NCI-H187 (cell line): ENCODE data around the gene CNP.
A peak's percentile ranks its signal among the peaks of the same experiment; 100 is the strongest.
"Not testable (repeated sequence)": the region's sequence is repeated elsewhere in the genome, so short reads cannot be mapped to it uniquely, and the experiment has no call there.

Experiments
- DNase-seq, 2 experiments: peaks; one replicate each; lab custom pipeline; 2025; lab: John Stamatoyannopoulos, UW

The CNP gene

GRCh38 chr17:41966463-41967140, at the start of gene CNP:
TSS of gene CNP (plus strand) at chr17:41966795. CDS start at chr17:41966885, 90 bp downstream.
- DNase-seq = peak; percentile 81 to 89

DNA sequence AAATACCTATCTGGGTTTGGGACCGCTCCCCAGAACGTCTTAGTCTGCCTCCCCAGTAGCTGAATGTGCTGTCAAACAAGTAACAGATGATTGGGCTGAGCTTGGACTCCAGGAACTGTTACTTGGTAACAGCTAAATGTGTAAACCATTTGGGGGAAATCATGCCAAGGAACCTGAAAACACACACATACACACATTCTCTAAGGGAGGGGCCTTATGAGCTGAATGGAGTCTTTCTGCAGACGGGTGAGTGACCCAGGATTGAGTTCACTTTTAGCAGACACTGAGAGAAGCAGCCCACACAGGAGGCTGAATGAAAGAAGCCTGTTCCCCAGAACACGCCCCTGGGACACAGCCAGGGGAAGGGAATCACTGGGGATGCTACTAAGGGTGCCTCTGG, 49.4 kb upstream of the CNP start:
- no peak for DNase-seq

DNA sequence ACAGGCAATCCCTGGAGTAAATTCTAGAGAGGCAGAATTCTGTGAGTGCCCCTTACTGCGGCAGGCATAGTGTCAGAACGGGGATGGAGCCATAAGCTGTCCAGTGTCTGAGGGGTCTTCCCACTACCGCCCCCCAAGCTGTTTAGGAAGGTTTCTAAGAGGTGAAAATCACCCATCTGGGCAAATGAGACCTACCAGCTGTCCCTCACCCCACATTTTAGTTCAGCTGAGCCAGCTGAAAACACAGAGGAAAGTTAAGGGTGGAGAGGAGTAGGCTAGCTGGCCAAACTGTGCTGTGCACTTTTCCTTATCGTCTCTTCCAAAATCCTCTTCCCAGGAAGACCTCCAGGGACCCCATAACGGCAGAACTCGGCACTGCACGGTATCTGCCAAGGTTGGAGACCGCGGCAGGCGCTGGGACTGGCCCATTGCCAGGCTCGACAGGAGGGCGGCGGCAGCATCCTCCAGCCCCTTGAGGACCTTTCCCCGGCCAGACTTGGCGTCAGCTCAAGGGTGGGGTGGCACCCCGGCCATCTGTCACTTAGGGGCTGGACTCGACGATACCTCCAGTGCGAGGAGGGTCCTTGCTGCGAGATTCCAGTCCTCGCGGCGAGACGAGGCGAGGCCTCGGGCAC, 48.8 kb upstream of the CNP start:
- DNase-seq = peak; percentile 23 to 25

DNA sequence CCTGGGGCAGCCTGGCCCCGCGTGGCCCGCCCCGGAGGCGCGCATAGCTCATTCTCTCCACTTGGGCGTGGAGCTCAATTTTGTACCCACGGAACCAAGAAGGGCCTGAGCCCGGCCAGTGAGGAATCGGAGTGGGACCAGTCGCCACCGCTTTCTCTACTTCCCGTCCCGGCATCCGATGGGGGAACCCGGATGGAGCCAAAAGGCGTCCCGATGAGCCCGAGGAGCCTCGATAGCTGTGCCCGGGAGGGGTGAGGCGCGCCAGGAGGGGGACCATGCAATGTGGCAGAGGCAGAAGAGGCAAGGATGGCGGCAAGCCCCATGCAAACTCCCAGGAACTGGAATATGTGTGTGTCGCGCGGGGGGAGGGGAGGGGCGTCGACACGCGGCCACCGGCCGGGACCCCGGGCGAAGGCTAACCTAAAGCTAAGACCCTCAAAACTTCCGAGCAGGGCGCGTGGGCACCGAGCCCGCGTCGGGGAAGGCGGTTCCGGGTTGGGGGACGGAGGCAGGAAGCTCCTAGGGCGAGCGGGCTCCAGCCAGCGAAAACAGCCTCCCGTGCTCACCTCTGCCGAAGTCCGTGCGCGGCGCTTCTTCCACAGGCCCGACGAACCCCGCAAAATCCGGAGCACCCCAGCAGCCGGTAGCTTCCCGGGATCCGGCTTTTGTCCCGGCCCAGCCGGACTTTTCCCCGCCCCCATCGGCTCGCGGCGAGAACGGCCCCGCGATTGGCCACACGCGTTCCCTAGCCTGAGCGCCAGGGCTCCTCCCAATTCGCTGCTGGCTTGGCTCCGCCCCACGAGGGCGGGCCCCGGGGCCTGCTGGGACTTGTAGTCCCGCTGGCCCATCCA, 48.1 kb upstream of the CNP start, which contains the start of gene ACLY:
TSS of gene ACLY (minus strand) at position 638 of the 851 bp plus-strand sequence. CDS start 5,078 bp downstream, outside the sequence.
- DNase-seq = peak; percentile 94 to 95

DNA sequence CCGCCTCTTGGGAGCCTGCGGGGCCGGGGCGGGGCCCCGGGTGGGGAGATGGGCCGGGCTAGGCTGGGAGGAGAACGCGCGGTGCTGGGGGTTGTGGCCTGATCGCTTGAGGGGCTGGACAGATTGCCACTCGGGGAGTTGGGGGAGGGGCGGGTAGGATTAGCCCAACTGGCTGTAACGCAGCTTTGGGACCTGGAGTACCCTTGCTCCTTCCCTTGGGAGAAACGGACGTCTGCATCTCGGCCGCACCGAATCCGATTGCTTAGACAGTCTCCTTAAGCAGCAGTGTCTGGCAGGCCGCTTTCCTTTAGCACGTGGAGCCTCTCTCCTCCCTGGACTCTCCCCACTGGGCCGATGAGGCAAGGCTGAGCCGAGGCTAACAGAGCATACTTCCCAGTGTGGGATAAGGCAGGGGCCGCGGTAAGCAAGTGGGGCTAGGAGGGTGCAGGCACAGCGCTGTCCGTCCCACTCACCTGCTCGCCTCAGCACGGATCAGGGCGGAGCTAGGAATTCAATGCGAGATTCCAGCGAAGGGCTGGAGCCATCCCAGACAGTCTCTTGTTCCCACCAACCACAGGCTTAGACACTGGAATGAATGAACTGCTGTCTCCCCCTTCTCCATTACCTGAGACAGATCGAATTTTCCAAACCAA, 47.3 kb upstream of the CNP start:
- DNase-seq = peak; percentile 12 to 71

- DNase-seq = no peak
Observed at GRCh38 chr17:41919840-41920579, 46.6 kb upstream of the CNP start.

GRCh38 chr17:41920580-41920955, 46.0 kb upstream of the CNP start:
- no peak for DNase-seq

DNA sequence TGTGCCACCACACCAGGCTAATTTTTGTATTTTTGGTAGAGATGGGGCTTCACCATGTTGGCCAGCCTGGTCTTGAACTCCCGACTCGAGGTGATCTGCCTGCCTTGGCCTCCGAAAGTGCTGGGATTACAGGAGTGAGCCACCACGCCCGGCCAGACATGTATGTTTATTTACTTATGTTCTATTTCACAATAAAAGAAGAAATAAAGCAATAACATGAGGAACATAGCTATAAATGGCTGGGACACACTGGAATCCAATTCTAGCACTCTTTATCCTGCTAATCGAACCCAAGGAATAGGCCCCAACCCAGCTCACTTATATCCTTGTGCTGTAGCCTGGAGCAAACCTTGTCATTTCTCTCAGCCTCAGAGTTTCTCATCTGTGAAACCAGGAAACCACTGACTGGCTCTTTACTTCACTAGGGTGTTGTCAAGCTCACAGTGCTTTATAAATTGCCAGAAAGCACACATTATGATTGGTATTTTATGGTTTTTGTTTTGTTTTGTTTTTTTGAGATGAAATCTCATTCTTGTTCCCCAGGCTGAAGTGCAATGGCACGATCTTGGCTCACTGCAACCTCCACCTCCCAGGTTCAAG, 40.5 kb upstream of the CNP start:
- no peak for DNase-seq

DNA sequence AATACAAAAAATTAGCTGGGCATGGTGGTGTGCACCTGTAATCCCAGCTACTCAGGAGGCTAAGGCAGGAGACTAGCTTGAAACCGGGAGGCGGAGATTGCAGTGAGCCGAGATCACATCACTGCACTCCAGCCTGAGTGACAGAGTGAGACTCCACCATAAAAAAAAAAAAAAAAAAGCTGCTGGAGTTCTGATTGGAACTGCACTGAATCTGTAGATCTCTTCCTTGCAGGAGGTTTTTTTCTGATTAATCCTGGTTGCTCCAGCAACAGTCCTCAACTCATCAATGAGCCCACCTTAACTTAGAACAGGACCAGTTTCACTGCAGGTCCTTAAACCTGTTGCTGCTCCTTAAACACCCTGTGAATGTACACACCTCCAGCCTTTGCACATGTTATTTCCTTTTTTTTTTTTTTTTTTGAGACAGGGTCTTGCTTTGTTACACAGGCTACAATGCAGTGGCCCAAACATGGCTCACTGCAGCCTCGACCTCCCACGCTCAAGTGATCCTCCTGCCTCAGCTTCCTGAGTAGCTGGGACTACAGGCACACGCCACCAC, 37.8 kb upstream of the CNP start:
- no peak for DNase-seq

- peak; percentile 87 to 92 for DNase-seq
Observed at GRCh38 chr17:41930009-41930832, 36.4 kb upstream of the CNP start, which contains the start of gene ODAD4. TSS of gene ODAD4 (plus strand) at chr17:41930617. CDS start at chr17:41930724, 107 bp downstream.

DNA sequence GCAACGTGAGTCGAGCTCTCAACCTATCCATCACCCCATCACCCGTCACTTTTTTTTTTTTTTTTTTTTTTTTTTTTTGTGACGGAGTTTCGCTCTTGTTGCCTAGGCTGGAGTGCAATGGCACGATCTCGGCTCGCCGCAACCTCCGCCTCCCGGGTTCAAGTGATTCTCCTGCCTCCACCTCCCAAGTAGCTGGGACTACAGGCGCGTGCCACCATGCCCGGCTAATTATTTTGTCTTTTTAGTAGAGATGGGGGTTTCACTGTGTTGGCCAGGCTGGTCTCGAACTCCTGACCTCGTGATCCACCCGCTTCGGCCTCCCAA, 35.8 kb upstream of the CNP start:
- DNase-seq = not testable (repeated sequence)

- DNase-seq = not testable (repeated sequence)
Observed at GRCh38 chr17:41931715-41932114, 34.9 kb upstream of the CNP start.

DNA sequence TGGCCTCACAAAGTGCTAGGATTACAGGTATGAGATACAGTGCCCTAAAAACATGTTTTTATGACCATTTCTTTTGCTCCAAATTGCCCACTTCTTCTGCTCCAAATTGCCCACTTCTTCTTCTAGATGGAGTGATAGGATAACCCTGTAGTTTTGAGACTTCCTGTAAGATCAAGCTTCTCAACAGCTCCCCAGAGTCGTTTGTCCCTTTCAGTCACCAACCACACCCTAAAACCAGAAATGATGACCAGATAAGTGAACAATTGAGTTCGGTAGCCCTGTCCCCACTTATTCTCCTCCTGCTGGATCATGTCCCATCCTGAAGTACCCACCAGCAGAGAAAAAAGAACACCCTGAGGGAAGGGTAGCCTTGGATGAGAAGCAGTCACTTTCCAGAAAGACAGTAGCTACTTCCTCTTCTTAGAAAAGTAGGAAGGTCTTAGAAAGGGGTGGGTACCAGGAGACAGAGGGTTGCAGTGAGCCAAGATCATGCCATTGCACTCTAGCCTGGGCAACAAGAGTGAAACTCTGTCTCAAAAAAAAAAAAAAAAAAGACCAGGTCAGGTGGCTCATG, 33.7 kb upstream of the CNP start:
- DNase-seq = no peak

- DNase-seq = no peak
Observed at GRCh38 chr17:41935641-41936040, 31.0 kb upstream of the CNP start.

DNA sequence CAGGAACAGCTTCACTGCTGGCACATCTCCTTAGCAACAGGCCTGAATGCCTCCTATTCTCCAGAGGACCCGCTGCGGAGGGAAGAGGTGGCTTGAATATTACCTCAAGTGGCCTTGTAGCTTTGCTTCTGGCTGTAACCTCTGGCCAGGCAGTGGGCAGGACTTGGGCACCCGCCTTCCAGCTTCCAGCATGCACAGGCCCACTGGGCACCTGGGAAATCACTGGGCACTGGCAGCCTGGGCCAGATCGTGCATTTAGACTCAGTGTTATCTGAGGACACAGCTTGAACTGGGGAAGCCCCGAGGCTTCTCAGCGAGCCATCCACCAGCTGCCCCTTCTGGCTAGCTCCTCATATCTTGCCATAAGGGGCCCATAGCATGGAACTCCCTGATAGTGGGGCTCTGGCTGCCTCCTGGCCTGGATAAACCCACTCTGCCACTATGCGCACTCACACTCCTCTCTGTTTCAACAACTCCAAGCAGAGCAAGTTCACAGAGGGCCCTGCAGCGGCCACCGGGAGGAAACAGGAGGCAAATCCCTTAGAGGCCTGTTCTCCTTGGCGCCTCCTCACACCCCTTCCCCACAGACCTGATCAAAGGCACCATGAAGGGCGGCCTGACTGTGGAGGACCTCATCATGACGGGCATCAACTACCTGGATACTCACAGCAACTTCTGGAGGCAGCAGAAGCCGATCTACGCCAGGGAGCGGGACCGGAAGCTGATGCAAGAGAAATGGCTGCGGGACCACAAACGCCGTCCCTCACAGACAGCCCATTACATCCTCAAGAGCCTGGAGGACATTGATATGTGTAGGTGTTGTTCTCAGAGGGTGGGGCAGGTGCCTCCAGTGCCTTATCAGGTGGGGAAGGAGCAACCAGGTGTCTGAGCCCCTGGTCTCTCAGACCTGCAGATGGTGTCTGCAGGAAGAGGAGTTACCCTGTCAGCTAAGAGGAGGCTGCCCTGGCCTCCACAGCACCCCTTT, 28.3 kb upstream of the CNP start:
- no peak for DNase-seq

DNA sequence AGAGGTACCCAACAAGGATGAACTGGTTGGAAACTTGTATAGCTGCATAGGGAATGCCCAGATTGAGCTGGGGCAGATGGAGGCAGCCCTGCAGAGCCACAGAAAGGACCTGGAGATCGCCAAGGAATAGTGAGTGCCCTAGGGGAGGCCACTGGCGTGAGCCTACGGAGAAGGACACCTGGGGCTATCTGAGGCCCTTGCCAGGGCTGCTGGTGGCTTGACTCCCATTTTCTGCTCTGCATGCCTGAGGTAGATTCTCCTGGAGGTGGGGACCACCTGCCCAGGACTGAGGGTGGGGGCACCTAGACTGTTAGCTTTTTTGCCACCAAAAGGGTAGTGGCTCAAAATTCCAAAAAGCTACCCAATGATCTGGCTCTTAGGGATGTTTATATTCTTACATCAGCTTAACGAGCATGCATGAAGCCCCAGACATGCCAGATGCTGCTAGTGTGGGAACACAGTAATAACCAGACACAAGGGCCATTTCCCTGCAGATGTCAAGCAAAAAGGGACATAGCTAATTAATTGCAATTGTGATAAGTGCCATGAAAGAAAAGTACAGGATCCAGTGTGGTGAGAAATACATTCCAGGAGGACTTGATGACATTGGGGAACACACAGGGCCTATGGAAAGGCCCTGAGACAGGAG, 27.4 kb upstream of the CNP start:
- DNase-seq = no peak

DNA sequence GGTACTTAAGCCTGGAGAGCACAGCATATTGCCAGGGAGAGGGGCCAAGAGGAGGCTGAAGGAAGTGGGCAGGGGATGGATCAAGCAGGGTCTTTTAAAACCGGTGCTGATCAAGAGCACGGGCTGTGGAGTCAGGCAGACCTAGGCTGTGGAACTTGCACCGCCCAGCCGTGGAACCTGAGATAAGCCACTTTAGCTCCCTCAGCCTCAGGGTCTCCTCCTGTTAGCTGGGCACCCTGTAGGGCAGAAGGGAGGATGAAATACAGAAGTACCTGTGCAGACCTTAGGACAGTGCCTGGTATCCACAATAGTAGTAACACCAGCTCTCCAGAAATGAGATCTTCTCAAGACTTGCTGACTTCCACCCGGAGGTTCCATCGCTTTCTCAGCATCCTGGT, 26.9 kb upstream of the CNP start:
- no peak for DNase-seq

DNA sequence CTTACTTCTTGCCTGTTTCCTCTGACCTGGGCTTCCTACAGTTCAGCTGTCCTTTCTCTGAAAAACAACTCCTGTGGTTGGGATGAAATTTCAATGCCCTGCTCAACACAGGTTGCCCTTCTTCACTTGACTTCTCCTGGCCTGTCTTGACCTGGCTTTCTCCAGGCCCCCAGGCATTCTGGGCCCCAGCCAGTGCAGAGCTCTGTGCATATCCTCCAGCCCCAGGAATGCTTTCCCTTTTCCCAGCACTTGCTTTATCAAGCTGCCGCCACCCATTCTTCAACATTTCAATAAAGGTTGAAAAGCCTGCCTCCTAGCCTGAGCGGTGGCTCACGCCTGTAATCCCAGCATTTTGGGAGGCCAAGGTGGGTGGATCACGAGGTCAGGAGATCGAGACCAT, 25.4 kb upstream of the CNP start:
- no peak for DNase-seq
